ENCODE results near the gene CIITA.

CIITA gene

GRCh38 chr16:10852286-10852685 lies 24.7 kb upstream of the CIITA start:
- no peak for DNase-seq (ENCODE audit: low read depth)

- DNase-seq (ENCODE audit: low read depth), result no peak
Observed at GRCh38 chr16:10852948-10853347, 24.1 kb upstream of the CIITA start.

GRCh38 chr16:10856042-10856441 lies 21.0 kb upstream of the CIITA start:
- DNase-seq (ENCODE audit: low read depth), result no peak

- no peak for DNase-seq (ENCODE audit: low read depth)
Observed at GRCh38 chr16:10858203-10858602, 18.8 kb upstream of the CIITA start.

- no peak for DNase-seq (ENCODE audit: low read depth)
Observed at GRCh38 chr16:10859020-10859419, 18.0 kb upstream of the CIITA start.

- DNase-seq (ENCODE audit: low read depth), result no peak
Observed at GRCh38 chr16:10859658-10860057, 17.3 kb upstream of the CIITA start.

- DNase-seq (ENCODE audit: low read depth), result peak; percentile 50
Observed at GRCh38 chr16:10862438-10862837, 14.6 kb upstream of the CIITA start.

- no peak for DNase-seq (ENCODE audit: low read depth)
Observed at GRCh38 chr16:10865991-10866966, 10.7 kb upstream of the CIITA start.

- no peak for DNase-seq (ENCODE audit: low read depth)
Observed at GRCh38 chr16:10867199-10867598, 9.8 kb upstream of the CIITA start.

GRCh38 chr16:10868104-10868595 lies 8.9 kb upstream of the CIITA start:
- DNase-seq (ENCODE audit: low read depth), result no peak

GRCh38 chr16:10868596-10869469 lies 8.2 kb upstream of the CIITA start:
- DNase-seq (ENCODE audit: low read depth), result no peak

- DNase-seq (ENCODE audit: low read depth), result no peak
Observed at GRCh38 chr16:10870137-10870776, 6.7 kb upstream of the CIITA start.

GRCh38 chr16:10870808-10871156 lies 6.2 kb upstream of the CIITA start:
- DNase-seq (ENCODE audit: low read depth), result no peak

GRCh38 chr16:10871157-10871991 lies 5.6 kb upstream of the CIITA start:
- DNase-seq (ENCODE audit: low read depth), result peak; percentile 76

GRCh38 chr16:10876315-10876714 lies 687 bp upstream of the CIITA start:
- no peak for DNase-seq (ENCODE audit: low read depth)

GRCh38 chr16:10877472-10877946 lies 507 bp downstream of the CIITA start:
- no peak for DNase-seq (ENCODE audit: low read depth)

GRCh38 chr16:10878328-10878643 lies 1.3 kb downstream of the CIITA start:
- no peak for DNase-seq (ENCODE audit: low read depth)

GRCh38 chr16:10878644-10879501 lies 1.9 kb downstream of the CIITA start:
- no peak for DNase-seq (ENCODE audit: low read depth)

- DNase-seq (ENCODE audit: low read depth), result no peak
Observed at GRCh38 chr16:10879681-10880589, 2.9 kb downstream of the CIITA start.

All from non-pigmented ciliary epithelial cell (primary cell).